Measurements from ENCODE around the gene TCERG1L.

GRCh38 chr10:131092876-131093275 lies 218.6 kb downstream of the TCERG1L start:
- no peak for TF ChIP-seq CTCF (conservative IDR thresholded peaks at IDR 0.05)
- no peak for TF ChIP-seq EZH2 (IDR thresholded peaks at IDR 0.05; ENCODE audit: low read depth)

All from PC-9 (cell line).